GM04503 (cell line): ENCODE measurements around the gene GPR176.

Experiments used
- DNase-seq: peaks from one replicate; pipeline ENCODE4 v3.0.0-alpha.2; 2012; ENCODE audit warnings: low read depth

GPR176 gene, protein sequence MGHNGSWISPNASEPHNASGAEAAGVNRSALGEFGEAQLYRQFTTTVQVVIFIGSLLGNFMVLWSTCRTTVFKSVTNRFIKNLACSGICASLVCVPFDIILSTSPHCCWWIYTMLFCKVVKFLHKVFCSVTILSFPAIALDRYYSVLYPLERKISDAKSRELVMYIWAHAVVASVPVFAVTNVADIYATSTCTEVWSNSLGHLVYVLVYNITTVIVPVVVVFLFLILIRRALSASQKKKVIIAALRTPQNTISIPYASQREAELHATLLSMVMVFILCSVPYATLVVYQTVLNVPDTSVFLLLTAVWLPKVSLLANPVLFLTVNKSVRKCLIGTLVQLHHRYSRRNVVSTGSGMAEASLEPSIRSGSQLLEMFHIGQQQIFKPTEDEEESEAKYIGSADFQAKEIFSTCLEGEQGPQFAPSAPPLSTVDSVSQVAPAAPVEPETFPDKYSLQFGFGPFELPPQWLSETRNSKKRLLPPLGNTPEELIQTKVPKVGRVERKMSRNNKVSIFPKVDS

DNA sequence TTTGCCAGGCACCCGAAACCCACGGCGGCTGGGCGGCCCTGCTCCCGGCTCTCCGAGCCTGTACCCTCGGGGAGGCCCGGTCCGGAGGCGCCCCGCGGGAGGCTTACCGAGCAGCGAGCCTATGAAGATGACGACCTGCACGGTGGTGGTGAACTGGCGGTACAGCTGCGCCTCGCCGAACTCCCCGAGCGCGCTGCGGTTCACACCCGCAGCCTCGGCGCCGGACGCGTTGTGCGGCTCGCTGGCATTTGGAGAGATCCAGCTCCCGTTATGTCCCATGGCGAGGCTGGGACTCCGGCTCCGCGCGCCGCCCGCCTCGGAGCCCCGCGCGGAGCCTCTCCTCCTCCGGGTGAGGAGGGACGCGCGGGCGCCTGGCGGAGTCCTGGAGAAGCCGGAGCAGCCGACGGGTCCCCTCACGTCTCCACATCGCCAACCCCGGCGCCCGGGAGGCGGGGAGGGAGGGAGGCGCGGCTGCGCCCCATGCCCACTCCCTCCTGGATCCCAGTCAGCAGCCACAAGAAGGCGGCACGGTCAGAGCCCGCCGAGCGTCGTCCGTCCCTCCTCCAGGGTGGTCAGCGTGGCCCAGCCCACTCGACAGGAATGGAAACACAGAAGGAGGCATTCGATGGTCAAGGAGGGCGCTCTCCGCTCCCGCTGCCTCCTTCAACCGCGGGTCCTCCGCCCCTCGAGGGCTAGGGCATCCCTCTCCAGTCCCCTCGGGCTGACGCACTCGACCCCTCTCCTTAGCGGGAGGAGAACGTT lies at the start of gene GPR176:
TSS of gene GPR176 (minus strand) at position 519 of the 762 bp plus-strand sequence. CDS start at position 279, 240 bp downstream.
- DNase-seq = peak; percentile 70

DNA sequence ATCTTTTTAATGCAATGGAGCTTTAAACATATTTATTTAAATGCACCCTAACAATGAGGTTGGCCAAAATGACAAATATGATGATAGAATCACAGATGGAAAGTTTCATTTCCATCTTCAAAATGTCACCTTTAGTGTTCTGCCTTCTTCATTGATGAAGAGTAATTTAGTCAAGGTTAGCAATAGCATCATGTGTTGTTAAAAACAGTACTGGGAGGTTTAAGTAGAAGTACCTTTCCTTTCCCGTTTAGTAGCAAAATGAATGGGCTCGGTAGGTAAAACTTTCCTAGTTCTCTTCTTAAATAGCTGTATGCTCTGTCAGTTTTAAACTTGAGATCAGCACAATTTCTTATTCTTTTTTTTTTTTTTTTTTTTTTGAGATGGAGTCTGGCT lies 48.9 kb upstream of the GPR176 start:
- DNase-seq = no peak

DNA sequence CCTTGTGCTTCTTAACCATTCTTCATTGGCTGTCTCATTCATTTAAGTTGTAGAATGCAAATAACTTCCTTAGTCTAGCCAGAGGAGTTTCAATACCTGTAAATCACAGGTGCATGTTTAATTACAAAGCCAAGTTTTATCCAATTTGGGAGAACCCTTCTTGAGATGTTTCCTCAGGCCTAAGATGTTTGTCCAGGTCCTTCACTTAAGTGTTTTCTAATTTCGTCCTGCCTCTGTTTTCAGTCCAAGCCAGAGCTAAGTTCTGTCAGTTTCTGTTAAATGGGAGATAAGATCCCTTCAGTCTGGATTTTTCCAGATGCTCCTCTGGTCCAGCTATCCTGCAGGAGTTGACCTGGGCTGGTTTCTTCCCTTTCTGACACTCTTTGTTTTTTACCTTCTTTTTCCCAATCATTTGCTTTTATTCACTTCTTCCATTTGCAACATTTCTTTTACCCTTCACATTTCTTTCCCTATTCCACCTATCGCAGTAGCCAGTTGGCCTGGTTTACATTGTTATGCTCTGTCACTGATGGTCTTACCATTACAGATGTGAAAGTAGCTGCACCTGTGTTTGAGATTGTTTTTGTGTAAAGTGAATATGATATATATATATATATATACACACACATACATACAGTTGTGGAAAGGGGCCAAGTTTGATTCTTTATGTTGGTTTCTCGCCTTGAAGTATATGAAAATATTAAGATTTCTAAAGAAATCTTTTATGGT lies 48.4 kb upstream of the GPR176 start:
- DNase-seq = no peak

DNA sequence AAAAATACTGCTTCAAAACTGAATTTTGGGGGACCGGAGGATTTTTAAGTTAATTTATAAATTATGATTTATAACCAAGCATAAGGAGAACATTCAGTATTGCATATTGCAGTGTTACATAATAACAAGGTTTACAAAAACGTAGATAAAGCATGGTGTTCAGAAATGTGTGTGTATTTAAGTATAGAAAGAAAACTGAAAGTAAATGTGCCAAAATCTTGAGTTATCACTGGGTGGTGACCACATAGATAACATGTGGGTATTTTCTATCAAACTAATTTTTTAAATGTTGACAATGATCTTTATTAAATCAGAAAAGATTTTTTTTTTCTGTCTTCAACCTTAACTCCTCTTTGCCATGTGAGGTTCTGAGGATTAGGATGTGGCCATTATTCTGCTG lies 46.5 kb upstream of the GPR176 start:
- DNase-seq = no peak

DNA sequence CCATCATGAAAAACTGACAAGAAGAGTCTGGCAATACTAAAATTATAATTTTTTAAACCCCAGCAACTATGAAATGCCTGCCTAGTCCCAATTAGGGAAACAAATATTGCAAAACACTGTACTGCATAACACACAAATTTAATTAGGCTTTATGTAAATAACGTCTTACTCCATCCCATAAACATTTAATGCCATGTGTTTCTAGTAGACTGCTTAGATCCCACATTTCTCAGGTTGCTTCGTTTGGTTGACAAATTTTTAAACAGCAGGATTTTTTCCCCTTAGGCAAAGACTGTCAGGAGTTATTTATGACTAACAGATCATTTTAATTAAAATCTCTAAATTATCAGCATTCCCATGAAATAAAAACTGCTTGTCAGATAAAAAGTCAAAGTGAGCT lies 43.7 kb upstream of the GPR176 start:
- no peak for DNase-seq

DNA sequence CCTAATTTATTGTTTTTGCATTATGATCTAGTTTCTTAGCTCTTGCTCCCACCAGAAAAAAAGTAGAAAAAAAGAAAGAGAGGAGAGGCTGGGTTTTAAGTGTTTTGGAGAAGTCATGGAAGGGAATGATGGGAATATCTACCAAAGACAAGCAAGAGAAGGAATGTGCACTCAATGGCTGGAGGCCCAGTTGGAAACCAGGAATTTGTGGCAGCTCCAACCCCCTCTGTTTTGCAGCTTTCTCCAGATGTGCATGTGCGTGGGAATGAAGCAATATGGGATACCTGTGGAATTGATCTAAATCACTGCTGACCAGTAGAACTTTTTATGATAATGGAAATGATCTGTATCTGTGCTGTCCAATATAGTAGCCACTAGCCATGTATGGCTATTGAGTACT lies 41.0 kb upstream of the GPR176 start:
- DNase-seq = no peak

DNA sequence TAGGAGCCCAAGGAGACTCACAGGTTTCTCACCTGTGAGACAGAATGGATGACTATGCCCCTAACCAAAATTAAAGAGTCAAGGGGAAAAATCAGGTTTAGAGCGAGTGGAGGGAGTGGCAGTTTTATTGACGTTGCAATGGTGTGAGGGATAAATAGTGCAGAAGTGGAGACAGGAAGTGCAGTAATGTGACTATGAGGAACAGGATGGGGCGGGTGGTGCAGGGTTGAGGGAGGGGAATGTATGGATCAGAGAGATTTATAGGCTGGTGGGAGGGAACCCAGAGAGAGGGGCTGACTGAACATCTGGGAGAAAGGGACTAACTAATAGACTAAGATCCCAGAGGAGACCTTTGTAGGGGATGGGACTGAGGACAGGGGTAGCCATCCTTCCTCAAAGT lies 40.3 kb upstream of the GPR176 start:
- DNase-seq = no peak

DNA sequence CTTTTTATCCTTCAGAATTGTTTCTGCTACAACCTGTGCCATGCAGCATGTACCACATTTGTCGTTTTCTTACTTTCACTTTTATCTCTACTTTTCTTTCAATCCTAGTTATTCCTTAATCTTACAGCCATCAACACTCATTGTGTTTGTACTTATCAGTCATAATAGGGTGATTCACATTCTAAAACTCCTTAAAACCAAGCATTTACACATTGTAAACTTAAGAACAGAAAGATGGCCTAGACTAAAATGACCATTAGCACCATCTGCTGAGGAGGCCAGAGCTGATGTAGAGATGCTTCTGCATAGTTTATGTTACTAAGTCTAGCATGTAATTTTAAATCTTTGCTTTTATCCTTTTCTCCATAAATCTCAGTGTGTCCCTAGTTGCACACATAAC lies 39.3 kb upstream of the GPR176 start:
- DNase-seq = no peak

DNA sequence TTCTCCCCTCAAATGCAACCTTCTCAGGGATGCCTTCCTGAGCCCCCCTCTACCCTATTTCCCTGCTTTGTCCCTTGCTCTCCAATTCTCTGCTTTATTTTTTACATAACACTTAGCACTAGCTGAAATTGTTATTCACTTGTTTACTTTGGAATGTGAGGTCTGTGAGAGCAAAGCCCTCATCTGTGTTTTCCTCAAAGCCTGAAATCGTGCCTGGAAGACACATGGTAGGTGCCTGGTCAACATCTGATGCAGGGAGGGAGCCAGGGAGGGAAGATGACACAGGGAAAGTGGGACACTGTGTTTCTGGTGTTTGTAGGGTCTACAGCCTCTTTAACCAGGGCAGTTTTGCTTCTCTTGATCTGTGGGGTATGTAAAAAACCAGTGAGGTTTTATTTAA lies 37.4 kb upstream of the GPR176 start:
- DNase-seq = no peak

DNA sequence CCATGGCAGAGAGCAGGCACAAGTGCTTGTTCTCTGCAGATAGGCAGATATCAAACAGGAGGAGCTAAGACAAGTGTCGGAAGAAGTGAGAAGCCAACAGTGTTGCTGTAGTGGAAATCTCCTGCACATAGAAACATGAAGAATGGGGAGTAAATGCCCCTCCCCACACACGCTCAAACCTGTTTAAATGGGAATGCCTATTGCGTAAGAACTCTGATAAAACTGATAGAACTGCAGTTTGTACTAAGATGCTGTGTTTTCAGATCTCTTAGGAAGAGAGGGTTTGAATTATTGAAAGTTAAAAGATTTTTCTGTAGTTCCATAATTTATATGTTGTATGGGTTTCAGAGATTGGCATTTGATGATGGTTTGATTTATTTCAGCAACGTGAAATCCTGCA lies 33.5 kb upstream of the GPR176 start:
- no peak for DNase-seq

DNA sequence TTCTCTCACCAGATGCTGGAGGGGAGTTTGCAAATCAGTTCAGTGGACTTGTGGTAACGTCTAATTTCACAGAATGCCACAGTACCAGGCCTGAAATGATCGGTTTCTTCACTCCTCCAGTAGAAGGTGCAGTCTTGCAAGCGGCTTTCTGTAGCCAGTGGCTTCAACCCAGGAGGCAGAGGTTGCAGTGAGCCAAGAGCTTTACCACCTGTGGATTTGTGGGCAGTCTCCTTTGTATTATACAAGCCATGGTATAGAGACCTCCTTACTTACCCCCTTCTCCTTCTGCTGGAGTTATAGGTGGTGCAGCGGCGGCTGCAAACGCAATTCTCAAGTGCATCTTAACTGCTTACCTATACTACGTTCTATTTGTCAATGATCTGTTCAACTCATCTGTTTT lies 31.5 kb upstream of the GPR176 start:
- no peak for DNase-seq

DNA sequence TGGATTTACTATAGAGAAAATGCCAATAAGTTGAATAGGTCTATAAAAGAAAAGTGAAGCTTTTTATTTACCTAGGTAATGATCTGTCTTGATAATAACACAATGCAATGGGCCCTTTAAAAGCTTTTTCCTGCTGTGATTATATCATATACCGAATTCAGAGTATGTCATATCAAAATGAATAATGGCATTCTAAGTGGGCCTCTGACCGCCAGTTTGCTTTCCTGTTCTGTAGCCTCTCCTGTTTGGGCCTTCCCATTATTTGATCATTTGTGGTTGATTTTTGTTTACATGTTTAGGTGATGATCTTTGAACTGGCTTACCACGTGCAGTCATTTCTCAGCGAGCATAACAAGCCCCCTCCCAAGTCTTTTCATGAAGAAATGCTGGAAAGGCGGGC lies 28.8 kb upstream of the GPR176 start:
- no peak for DNase-seq

DNA sequence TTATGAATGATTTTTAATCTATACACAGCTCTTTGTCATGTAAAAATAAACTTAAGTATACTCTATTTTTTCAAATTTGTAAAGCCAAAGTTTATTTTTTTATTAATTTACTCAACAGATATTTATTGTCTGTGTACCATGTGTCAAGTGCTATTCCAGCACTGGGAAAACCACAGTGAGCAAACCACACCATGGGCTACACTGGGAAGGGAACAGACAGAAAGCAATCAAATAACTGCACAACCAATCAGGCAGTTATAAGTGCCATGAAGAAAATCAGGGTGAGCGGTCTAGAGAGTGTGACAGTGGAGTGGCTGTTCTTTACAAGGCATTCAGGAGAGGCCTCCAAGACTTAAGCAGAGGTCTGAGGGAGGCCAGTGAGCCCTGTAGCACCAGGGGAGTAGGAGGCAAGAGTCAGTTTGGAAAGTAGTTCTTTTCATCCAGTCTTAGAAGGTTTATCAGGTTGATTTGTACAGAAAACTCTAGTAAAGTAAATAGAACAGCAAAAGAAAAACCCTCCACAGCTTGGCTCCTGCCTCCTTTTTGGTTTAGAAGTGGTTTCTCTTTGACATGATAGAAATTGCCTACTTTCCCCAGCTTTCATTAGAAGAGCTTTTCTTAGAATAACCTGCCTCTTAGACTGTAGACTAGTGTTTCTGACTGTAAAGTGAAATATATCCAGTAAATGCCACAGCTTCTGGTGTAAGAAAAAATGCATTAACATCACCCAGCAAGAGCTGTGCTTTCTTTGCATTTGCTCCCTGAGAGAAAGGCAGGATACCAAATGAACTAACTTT lies 27.5 kb upstream of the GPR176 start:
- no peak for DNase-seq

DNA sequence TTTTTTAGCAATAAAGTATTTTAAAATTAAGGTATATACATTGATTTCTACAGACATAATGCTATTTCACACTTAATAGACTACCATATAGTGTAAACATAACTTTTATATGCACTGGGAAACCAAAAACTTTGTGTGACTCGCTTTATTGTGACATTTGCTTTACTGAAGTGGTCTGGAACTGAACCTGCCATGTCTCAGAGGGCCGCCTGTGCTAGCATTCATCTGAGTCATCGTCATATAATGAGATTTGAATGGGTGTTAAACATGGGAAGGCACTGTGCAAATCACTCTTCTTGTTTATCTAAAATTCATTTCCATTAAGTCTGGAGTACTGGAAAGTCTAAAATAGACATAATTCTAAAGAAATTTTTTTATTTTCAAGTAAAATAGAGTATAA lies 26.8 kb upstream of the GPR176 start:
- DNase-seq = no peak

DNA sequence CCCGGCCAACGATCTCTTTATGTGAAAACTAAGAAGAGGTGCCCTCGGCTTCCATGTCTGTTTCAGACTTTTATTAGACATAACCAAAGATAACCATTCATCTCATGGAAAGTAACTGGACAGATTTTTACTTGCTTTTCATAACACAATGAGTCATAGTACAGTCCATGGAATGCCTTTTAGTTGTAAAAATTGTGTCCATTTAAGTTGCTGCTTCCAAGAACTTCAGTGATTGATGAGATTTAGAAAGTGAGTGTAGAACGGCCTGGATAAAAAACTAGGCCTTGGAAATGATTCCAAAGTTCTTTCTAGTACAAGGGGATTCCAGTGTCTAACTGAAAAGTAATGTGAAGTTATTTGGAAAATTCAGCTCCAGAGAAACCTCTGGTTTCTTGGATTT lies 24.7 kb upstream of the GPR176 start:
- DNase-seq = peak; percentile 89

DNA sequence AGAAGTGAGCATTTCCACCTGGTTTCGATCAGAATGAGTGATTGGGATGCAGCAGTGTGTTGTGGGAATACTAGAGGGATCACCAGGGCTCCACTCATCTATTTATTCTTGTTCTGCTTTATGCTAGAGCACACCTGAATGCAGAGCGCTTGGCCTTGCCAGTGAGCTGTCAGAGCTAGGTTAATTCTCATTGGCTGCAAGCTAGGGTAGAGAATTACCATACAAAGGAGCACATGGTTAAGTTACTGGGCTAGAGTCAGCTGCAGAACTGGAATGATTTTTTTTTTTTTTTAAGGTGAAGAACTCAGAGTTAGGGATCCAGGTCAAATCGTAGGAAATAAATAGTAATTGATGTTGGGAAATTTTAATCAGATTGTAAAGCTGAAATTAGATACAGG lies 22.7 kb upstream of the GPR176 start:
- no peak for DNase-seq

DNA sequence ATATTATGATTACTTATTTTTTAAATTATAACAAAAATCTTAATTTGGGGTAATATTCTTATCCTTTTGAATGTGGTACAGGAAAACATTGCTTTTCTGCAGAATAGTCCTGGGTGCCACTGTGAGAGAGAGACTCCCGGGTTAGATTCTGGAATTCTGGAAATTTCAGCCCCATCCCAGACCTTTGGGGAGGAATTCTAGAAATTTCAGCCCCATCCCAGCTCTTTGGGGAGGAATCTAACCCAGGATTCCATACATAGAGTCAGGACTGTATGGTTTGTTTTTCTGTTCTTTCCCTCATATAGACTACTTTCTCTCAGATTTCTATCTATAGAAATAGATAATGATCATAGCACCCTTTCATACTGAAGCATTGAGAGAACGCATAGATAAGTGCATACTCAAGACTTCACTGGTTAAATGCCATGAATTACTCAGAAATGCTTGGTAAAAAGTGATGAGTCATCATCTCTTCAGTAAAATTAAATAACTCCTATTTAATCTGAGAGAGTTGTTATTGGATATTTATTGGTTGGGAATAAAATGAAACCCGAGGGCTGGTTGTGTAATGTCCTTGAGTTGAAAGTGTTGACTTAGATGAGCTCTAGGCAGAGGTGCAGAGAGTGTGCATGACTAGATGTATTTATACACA lies 22.2 kb upstream of the GPR176 start:
- DNase-seq = no peak

DNA sequence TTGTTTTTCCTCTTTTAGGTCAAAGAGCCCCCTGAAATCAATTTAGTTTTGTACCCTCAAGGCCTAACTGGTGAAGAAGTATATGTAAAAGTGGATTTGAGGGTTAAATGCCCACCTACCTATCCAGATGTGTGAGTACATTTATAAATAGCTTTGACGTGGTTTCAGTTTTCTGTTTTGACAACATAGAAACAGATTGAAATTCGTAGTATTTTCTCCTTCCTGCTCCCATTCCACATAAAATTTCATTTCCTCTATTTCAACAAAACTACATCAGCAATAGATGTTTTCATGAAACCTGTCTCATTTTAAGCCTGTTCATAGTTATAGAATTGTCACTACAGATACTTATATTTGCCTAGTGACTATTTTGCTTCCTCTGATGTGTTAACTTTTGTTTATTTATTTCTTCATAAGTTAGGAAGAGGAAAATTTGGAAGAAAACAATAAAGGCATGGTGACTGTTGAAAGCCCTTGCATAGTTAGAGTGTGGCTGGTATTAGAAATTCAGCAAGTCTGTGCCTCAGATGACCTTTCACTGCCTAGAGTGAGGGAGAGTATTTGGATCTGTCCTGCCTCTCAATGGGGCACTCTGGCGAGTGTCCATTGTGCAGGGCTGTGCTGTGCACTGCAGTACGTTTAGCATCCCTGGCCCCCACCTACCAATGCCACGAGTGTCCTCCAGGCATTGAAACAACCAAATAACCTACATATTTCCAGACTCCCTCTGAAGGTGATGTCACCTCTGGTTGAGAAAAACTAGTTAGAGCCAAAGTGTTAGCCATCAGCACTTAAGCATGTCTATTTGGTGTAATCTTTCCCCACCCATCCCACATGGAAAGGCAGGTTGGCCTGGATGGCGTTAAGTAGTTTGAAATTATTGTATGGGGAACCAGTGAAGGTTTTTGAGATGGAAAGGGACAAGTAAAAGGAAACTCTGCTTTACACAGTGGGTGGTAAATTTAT lies 19.7 kb upstream of the GPR176 start:
- DNase-seq = no peak

DNA sequence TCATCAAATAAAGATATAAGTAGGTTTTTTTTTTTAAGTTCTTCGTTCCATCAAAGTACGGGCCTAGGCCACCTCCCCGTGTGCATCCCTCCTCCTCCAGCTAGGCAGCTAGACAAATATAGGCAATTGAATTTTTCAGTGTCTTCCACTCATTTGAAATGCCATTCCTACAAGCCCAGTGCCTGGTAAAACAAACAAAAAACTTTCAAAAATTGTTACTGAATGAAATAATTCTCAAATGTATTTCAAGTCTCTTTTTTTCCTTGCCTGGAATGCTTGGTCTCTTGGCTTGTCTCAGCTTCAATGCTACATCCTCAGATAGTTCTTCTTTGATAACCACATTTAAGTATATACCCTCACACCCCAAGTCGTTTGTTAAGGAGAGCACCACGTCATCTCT lies 17.6 kb upstream of the GPR176 start:
- DNase-seq = no peak

DNA sequence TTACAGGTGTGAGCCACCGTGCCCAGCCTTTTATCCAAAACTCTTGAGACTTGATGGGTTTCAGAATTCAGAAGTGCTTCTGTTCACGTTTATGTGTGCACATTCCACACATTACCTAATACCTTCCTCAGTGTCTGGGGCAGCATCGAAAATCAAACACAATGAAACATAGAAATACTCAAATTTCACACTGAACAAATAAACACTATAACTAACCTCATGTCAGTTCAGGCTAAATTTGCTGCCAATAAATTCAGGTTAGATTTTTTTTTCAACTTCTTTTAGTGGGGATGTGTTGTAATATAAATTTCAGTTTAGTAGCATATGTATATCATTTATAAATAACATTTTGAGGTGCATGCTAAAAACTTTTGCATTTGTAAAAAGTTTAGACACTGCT lies 16.6 kb upstream of the GPR176 start:
- DNase-seq = no peak
